OCI-LY1 (cell line): Measurements from ENCODE around the gene POLL.

Source experiments
- H2AFZ ChIP-seq: fragments of 200-600 bp; sonication (generic), shearing (Covaris generic); 2 replicates; pipeline ENCODE4 v1.6.0; 2014; ENCODE audit warnings: antibody characterized with exemption, mild to moderate bottlenecking, low read length
- H3F3A ChIP-seq: fragments of 200-600 bp; sonication (generic), shearing (Covaris generic); 2 replicates; pipeline ENCODE4 v1.6.0; 2014; ENCODE audit warnings: mild to moderate bottlenecking, antibody characterized with exemption, low read length, moderate library complexity; ENCODE audit not compliant: insufficient read depth
- H3K27ac ChIP-seq: fragments of 200-600 bp; sonication (generic); 2 replicates; pipeline ENCODE4 v1.5.1; 2014; ENCODE audit warnings: low read length, mixed run types, mild to moderate bottlenecking, low read depth; ENCODE audit not compliant: poor library complexity, severe bottlenecking
- H3K27me3 ChIP-seq: fragments of 200-600 bp; sonication (generic); 2 replicates; pipeline ENCODE4 v1.6.0; 2014; ENCODE audit warnings: antibody characterized with exemption, mild to moderate bottlenecking, low read length, moderate library complexity; ENCODE audit not compliant: insufficient read depth
- H3K36me3 ChIP-seq: fragments of 200-600 bp; sonication (generic); 2 replicates; pipeline ENCODE4 v1.6.1; 2014; ENCODE audit warnings: mild to moderate bottlenecking, antibody characterized with exemption, low read length, moderate library complexity, mixed read lengths; ENCODE audit not compliant: insufficient read depth
- H3K4me1 ChIP-seq: fragments of 200-600 bp; sonication (generic); 2 replicates; pipeline ENCODE4 v1.5.1; 2014; ENCODE audit warnings: mild to moderate bottlenecking, low read length, moderate library complexity; ENCODE audit not compliant: insufficient read depth, severe bottlenecking
- H3K4me2 ChIP-seq: fragments of 200-600 bp; sonication (generic), shearing (Covaris generic); 2 replicates; pipeline ENCODE4 v1.6.1; 2014; ENCODE audit warnings: low read length
- H3K4me3 ChIP-seq: fragments of 200-600 bp; sonication (generic); 2 replicates; pipeline ENCODE4 v1.5.1; 2014; ENCODE audit warnings: low read length, low read depth, mild to moderate bottlenecking, mixed read lengths; ENCODE audit not compliant: poor library complexity, severe bottlenecking
- H3K79me2 ChIP-seq: fragments of 200-600 bp; shearing (Covaris generic); 2 replicates; pipeline ENCODE4 v1.6.1; 2016; ENCODE audit warnings: mixed run types, low read length, mixed read lengths; ENCODE audit not compliant: insufficient read depth
- H3K9ac ChIP-seq: fragments of 200-600 bp; sonication (generic), shearing (Covaris generic); 2 replicates; pipeline ENCODE4 v1.6.1; 2014; ENCODE audit warnings: mild to moderate bottlenecking, low read length, mixed read lengths
- H3K9me2 ChIP-seq: fragments of 200-600 bp; sonication (generic), shearing (Covaris generic); 2 replicates; pipeline ENCODE4 v1.6.1; 2014; ENCODE audit warnings: low read depth, mild to moderate bottlenecking, low read length, mixed read lengths
- H3K9me3 ChIP-seq: fragments of 200-600 bp; shearing (Covaris generic); 2 replicates; pipeline ENCODE4 v1.6.1; 2014; ENCODE audit warnings: low read length, mixed read lengths
- H4K20me1 ChIP-seq: fragments of 200-600 bp; sonication (generic), shearing (Covaris generic); 2 replicates; pipeline ENCODE4 v1.6.0; 2016; ENCODE audit warnings: mild to moderate bottlenecking, low read length; ENCODE audit not compliant: insufficient read depth
- EZH2 ChIP-seq: fragments of 200-600 bp; sonication (generic), shearing (Covaris generic); IDR thresholded peaks from 2 replicates; pipeline ENCODE4 v1.8.0; 2017; ENCODE audit warnings: borderline replicate concordance, mixed run types, mild to moderate bottlenecking, antibody characterized with exemption, low read length, moderate library complexity, mixed read lengths
- TF ChIP-seq, protein P1 (sequence below): fragments of 200-600 bp; sonication (generic), shearing (Covaris generic); IDR thresholded peaks from 2 replicates; pipeline ENCODE4 v1.5.1; 2017; ENCODE audit warnings: mild to moderate bottlenecking, antibody characterized with exemption, low read length, moderate library complexity, mixed read lengths

The POLL gene

DNA sequence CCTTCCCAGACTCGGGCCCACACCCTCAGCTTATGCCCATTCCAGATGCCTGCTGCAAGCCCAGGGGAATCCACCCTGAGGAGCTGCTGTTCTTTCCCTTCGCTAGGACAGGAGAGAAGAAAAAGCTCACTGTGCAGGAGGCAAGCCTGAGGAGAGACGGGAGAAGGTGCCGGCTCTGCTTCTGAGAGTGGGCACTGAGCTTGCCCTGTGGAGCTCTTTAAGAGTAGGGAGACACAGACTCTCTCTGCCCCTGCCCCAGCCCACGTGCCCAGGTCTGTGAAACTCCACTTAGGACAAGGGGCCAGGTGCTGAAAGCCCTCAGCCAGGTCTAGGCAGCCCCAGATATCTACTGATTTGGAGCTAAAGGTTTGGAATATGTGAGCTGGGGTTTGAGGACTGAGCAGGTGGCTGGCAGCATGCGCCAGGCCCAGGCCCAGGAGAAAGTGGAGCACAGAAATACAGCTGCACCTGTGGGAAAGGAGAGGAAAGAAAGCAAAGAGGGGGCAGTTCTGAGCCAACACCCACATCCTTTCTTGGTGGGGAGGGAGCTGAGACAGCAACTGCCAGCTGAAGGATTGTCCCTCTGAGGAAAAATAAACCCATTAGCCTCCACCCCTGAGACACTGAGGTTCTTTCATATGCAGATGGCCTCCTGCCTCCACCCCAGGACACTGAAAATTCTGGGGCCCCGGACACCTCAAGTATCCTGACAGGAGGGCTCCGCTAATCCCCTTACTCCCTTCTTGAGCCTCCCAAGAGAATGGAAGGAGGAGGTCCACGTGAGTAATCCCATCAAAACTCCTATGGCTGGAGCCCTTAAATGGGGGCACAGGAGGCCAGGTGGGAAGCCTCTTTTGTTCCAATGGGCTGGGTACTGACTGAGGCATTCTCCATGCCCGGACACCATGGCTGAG is 7.3 kb downstream of the POLL start:
- H2AFZ ChIP-seq, result no peak overlapping the region
- H3K27me3 ChIP-seq, result no peaks in the 10 kb centered on the region
- no peak overlapping the region for H3K4me3 ChIP-seq
- H3K9me3 ChIP-seq, result no peaks in the 10 kb centered on the region
- TF ChIP-seq, protein P1, sequence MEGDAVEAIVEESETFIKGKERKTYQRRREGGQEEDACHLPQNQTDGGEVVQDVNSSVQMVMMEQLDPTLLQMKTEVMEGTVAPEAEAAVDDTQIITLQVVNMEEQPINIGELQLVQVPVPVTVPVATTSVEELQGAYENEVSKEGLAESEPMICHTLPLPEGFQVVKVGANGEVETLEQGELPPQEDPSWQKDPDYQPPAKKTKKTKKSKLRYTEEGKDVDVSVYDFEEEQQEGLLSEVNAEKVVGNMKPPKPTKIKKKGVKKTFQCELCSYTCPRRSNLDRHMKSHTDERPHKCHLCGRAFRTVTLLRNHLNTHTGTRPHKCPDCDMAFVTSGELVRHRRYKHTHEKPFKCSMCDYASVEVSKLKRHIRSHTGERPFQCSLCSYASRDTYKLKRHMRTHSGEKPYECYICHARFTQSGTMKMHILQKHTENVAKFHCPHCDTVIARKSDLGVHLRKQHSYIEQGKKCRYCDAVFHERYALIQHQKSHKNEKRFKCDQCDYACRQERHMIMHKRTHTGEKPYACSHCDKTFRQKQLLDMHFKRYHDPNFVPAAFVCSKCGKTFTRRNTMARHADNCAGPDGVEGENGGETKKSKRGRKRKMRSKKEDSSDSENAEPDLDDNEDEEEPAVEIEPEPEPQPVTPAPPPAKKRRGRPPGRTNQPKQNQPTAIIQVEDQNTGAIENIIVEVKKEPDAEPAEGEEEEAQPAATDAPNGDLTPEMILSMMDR, result no peak
- TF ChIP-seq EZH2, result no peak
- no peak overlapping the region for H3K27ac ChIP-seq
- H3F3A ChIP-seq, result no peaks in the 10 kb centered on the region
- no peak overlapping the region for H3K9ac ChIP-seq
- peaks cover 4% of the 10 kb centered on the region; the same call in 1 of the 2 replicates for H3K36me3 ChIP-seq
- no peaks in the 10 kb centered on the region for H4K20me1 ChIP-seq
- H3K79me2 ChIP-seq, result no peaks in the 10 kb centered on the region
- H3K9me2 ChIP-seq, result no peaks in the 10 kb centered on the region
- H3K4me2 ChIP-seq, result no peak overlapping the region
- no peaks in the 10 kb centered on the region for H3K4me1 ChIP-seq

GRCh38 chr10:101579516-101579870 is 8.6 kb downstream of the POLL start:
- no peak overlapping the region for H3K4me2 ChIP-seq
- H2AFZ ChIP-seq, result no peak overlapping the region
- no peaks in the 10 kb centered on the region for H4K20me1 ChIP-seq
- no peak overlapping the region for H3K27ac ChIP-seq
- H3K4me3 ChIP-seq, result no peak overlapping the region
- H3K36me3 ChIP-seq, result peaks cover 1% of the 10 kb centered on the region; the same call in 1 of the 2 replicates
- H3K9me2 ChIP-seq, result no peaks in the 10 kb centered on the region
- no peaks in the 10 kb centered on the region for H3K4me1 ChIP-seq
- H3K27me3 ChIP-seq, result no peaks in the 10 kb centered on the region
- H3K79me2 ChIP-seq, result no peaks in the 10 kb centered on the region
- H3K9me3 ChIP-seq, result no peaks in the 10 kb centered on the region
- no peak overlapping the region for H3K9ac ChIP-seq
- H3F3A ChIP-seq, result no peaks in the 10 kb centered on the region
- TF ChIP-seq, protein P1, result no peak
- no peak for TF ChIP-seq EZH2

DNA sequence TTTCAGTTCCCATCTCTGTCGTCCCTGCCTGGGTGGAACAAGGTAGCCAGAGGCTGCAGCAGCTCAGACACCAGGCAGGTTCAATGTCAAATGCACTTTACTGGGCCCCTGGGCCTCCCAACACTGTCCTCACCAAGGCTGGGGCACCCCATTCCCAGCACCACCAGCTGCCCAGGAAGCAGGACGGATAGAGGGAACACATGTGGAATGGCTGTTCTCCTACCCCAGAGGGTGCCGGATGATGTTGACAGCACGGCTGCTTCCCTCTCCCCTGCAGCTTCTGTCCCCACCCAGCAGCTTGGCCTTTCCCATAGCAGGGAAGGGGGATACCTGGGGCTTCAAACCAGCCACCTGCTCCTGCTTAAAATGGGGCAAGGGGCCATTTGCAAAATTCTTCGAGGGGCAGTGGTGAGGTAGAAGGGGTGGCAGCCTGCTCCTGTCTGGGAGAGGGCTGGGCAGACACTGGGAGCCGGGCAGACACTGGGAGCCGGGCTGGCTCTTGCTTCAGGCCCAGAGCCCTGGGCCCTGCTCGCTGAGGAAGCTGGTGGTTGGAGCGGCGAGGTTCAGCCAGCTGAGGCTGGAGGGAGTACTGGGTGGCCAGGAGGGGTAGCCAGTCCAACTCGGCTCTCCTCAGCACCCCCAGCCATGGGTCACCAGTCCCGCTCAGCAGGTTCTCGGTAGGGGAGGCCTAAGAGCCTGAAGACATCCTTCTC is 9.1 kb downstream of the POLL start:
- no peaks in the 10 kb centered on the region for H3F3A ChIP-seq
- TF ChIP-seq, protein P1, result no peak
- no peak for TF ChIP-seq EZH2
- H3K4me1 ChIP-seq, result no peaks in the 10 kb centered on the region
- H3K4me2 ChIP-seq, result no peak overlapping the region
- H3K36me3 ChIP-seq, result no peaks in the 10 kb centered on the region
- no peak overlapping the region for H3K27ac ChIP-seq
- H2AFZ ChIP-seq, result no peak overlapping the region
- no peak overlapping the region for H3K4me3 ChIP-seq
- H3K79me2 ChIP-seq, result no peaks in the 10 kb centered on the region
- no peak overlapping the region for H3K9ac ChIP-seq
- no peaks in the 10 kb centered on the region for H3K27me3 ChIP-seq
- H3K9me3 ChIP-seq, result no peaks in the 10 kb centered on the region
- H3K9me2 ChIP-seq, result no peaks in the 10 kb centered on the region
- no peaks in the 10 kb centered on the region for H4K20me1 ChIP-seq
